Activated naive CD8-positive, alpha-beta T cell treated with anti-CD3 and anti-CD28 coated beads for 36 hours (primary cell): ENCODE measurements around the gene GMPPA. TPM values are rescaled to one million over a fixed set of nuclear protein-coding genes. Genes with fewer than 3 reads are reported as not detected.

Source experiments
- DNase-seq: peaks from one replicate; pipeline ENCODE4 v3.0.0; 2021
- H3K27ac Mint-ChIP-seq: one replicate; pipeline ENCODE4 v1.8.0; 2022; ENCODE audit warnings: mild to moderate bottlenecking, moderate library complexity, mixed read lengths
- H3K27me3 Mint-ChIP-seq: one replicate; pipeline ENCODE4 v1.8.0; 2022; ENCODE audit warnings: mild to moderate bottlenecking, mixed read lengths
- H3K36me3 Mint-ChIP-seq: one replicate; pipeline ENCODE4 v1.8.0; 2021; ENCODE audit warnings: mild to moderate bottlenecking, mixed read lengths
- H3K4me1 Mint-ChIP-seq: one replicate; pipeline ENCODE4 v1.8.0; 2021; ENCODE audit warnings: mixed read lengths
- H3K4me3 Mint-ChIP-seq: one replicate; pipeline ENCODE4 v1.8.0; 2022; ENCODE audit warnings: mild to moderate bottlenecking, moderate library complexity, mixed read lengths
- H3K9me3 Mint-ChIP-seq: one replicate; pipeline ENCODE4 v1.8.0; 2022; ENCODE audit warnings: mixed read lengths
- total RNA-seq, 2 experiments: library from RNA; stranded (reverse); gene quantifications; one replicate each; pipeline ENCODE4 v1.2.3, GENCODE V29; 2021

GMPPA gene
- total RNA-seq, 2 experiments from 2014 or later, result 29.1 to 31.5 TPM

GRCh38 chr2:219489315-219489714 lies 9.4 kb upstream of the GMPPA start:
- DNase-seq, result no peak
- Mint-ChIP-seq H3K4me1 (no peaks in the 10 kb centered on the region), H3K27me3 (peaks cover 49% of the 10 kb centered on the region), H3K27ac (no peak overlapping the region), H3K36me3 (no peaks in the 10 kb centered on the region), H3K9me3 (no peaks in the 10 kb centered on the region), H3K4me3 (no peak overlapping the region)

- H3K27ac Mint-ChIP-seq, result no peak overlapping the region
- no peaks in the 10 kb centered on the region for H3K4me1 Mint-ChIP-seq
- no peaks in the 10 kb centered on the region for H3K36me3 Mint-ChIP-seq
- H3K27me3 Mint-ChIP-seq, result peaks cover 52% of the 10 kb centered on the region
- no peak for DNase-seq
- H3K9me3 Mint-ChIP-seq, result no peaks in the 10 kb centered on the region
- no peak overlapping the region for H3K4me3 Mint-ChIP-seq
Measured at GRCh38 chr2:219490186-219490585, 8.5 kb upstream of the GMPPA start.

GRCh38 chr2:219490600-219491130 lies 8.0 kb upstream of the GMPPA start:
- DNase-seq, result no peak
- Mint-ChIP-seq H3K27ac (no peak overlapping the region), H3K4me1 (no peaks in the 10 kb centered on the region), H3K27me3 (peaks cover 52% of the 10 kb centered on the region), H3K36me3 (no peaks in the 10 kb centered on the region), H3K9me3 (no peaks in the 10 kb centered on the region), H3K4me3 (no peak overlapping the region)

- Mint-ChIP-seq H3K27ac (no peak overlapping the region), H3K36me3 (no peaks in the 10 kb centered on the region), H3K4me3 (no peak overlapping the region), H3K27me3 (peaks cover 52% of the 10 kb centered on the region), H3K4me1 (no peaks in the 10 kb centered on the region), H3K9me3 (no peaks in the 10 kb centered on the region)
- DNase-seq, result no peak
Measured at GRCh38 chr2:219491278-219491963, 7.3 kb upstream of the GMPPA start.

GRCh38 chr2:219492575-219492974 lies 6.1 kb upstream of the GMPPA start:
- Mint-ChIP-seq H3K4me3 (no peak overlapping the region), H3K27ac (no peak overlapping the region), H3K27me3 (peaks cover 52% of the 10 kb centered on the region), H3K36me3 (no peaks in the 10 kb centered on the region), H3K9me3 (no peaks in the 10 kb centered on the region), H3K4me1 (peaks cover 5% of the 10 kb centered on the region)
- DNase-seq, result no peak

GRCh38 chr2:219493086-219493485 lies 5.6 kb upstream of the GMPPA start:
- no peaks in the 10 kb centered on the region for H3K36me3 Mint-ChIP-seq
- peaks cover 52% of the 10 kb centered on the region for H3K27me3 Mint-ChIP-seq
- H3K9me3 Mint-ChIP-seq, result no peaks in the 10 kb centered on the region
- no peak for DNase-seq
- H3K4me1 Mint-ChIP-seq, result peaks cover 6% of the 10 kb centered on the region
- no peak overlapping the region for H3K4me3 Mint-ChIP-seq
- H3K27ac Mint-ChIP-seq, result no peak overlapping the region

GRCh38 chr2:219494952-219495530 lies 3.6 kb upstream of the GMPPA start:
- Mint-ChIP-seq H3K27ac (no peak overlapping the region), H3K4me3 (no peak overlapping the region)

GRCh38 chr2:219495531-219496122 lies 3.1 kb upstream of the GMPPA start:
- Mint-ChIP-seq H3K27ac (no peak overlapping the region), H3K36me3 (no peaks in the 10 kb centered on the region), H3K9me3 (no peaks in the 10 kb centered on the region), H3K4me3 (no peak overlapping the region), H3K4me1 (peaks cover 24% of the 10 kb centered on the region), H3K27me3 (peaks cover 57% of the 10 kb centered on the region)
- peak; percentile 65 for DNase-seq

More at GRCh38 chr2:219494952-219495530, 3.6 kb upstream of the GMPPA start:
- no peaks in the 10 kb centered on the region for H3K9me3 Mint-ChIP-seq
- no peak for DNase-seq
- H3K4me1 Mint-ChIP-seq, result peaks cover 22% of the 10 kb centered on the region
- H3K36me3 Mint-ChIP-seq, result no peaks in the 10 kb centered on the region
- H3K27me3 Mint-ChIP-seq, result peaks cover 57% of the 10 kb centered on the region

- H3K27me3 Mint-ChIP-seq, result peaks cover 57% of the 10 kb centered on the region
- peak overlapping the region; percentile 12 for H3K27ac Mint-ChIP-seq
- H3K4me1 Mint-ChIP-seq, result peaks cover 28% of the 10 kb centered on the region
- H3K36me3 Mint-ChIP-seq, result peaks cover 2% of the 10 kb centered on the region
- no peak for DNase-seq
- H3K9me3 Mint-ChIP-seq, result no peaks in the 10 kb centered on the region
- H3K4me3 Mint-ChIP-seq, result peak overlapping the region; percentile 10
Measured at GRCh38 chr2:219496247-219496824, 2.4 kb upstream of the GMPPA start.

- peaks cover 6% of the 10 kb centered on the region for H3K36me3 Mint-ChIP-seq
- H3K4me1 Mint-ChIP-seq, result peaks cover 31% of the 10 kb centered on the region
- DNase-seq, result no peak
- H3K27me3 Mint-ChIP-seq, result peaks cover 57% of the 10 kb centered on the region
- H3K27ac Mint-ChIP-seq, result no peak overlapping the region
- no peaks in the 10 kb centered on the region for H3K9me3 Mint-ChIP-seq
- H3K4me3 Mint-ChIP-seq, result peak overlapping the region; percentile 94
Measured at GRCh38 chr2:219496825-219497494, 1.7 kb upstream of the GMPPA start.

- Mint-ChIP-seq H3K27me3 (peaks cover 57% of the 10 kb centered on the region), H3K9me3 (no peaks in the 10 kb centered on the region), H3K4me3 (peak overlapping the region; percentile 94), H3K27ac (no peak overlapping the region), H3K4me1 (peaks cover 31% of the 10 kb centered on the region), H3K36me3 (peaks cover 8% of the 10 kb centered on the region)
- DNase-seq, result peak; percentile 22
Measured at GRCh38 chr2:219497495-219498279, 1.0 kb upstream of the GMPPA start.

- H3K36me3 Mint-ChIP-seq, result peaks cover 12% of the 10 kb centered on the region
- peak overlapping the region; percentile 80 for H3K27ac Mint-ChIP-seq
- H3K9me3 Mint-ChIP-seq, result no peaks in the 10 kb centered on the region
- no peak for DNase-seq
- H3K4me3 Mint-ChIP-seq, result peak overlapping the region; percentile 94
- peaks cover 44% of the 10 kb centered on the region for H3K27me3 Mint-ChIP-seq
- peaks cover 31% of the 10 kb centered on the region for H3K4me1 Mint-ChIP-seq
Measured at GRCh38 chr2:219499058-219499307, 292 bp downstream of the GMPPA start.

GRCh38 chr2:219499555-219499954 lies 864 bp downstream of the GMPPA start:
- no peak for DNase-seq
- H3K4me3 Mint-ChIP-seq, result peak overlapping the region; percentile 94
- peaks cover 31% of the 10 kb centered on the region for H3K4me1 Mint-ChIP-seq
- H3K9me3 Mint-ChIP-seq, result no peaks in the 10 kb centered on the region
- peaks cover 12% of the 10 kb centered on the region for H3K36me3 Mint-ChIP-seq
- H3K27ac Mint-ChIP-seq, result peak overlapping the region; percentile 80
- peaks cover 39% of the 10 kb centered on the region for H3K27me3 Mint-ChIP-seq

GRCh38 chr2:219500135-219500534 lies 1.4 kb downstream of the GMPPA start:
- Mint-ChIP-seq H3K27ac (no peak overlapping the region), H3K9me3 (no peaks in the 10 kb centered on the region), H3K36me3 (peaks cover 13% of the 10 kb centered on the region), H3K27me3 (peaks cover 33% of the 10 kb centered on the region), H3K4me1 (peaks cover 31% of the 10 kb centered on the region), H3K4me3 (peak overlapping the region; percentile 94)
- no peak for DNase-seq
